HEK293 (cell line): ENCODE measurements around the gene GRM2.

Experiments used
- YY1 ChIP-seq: fragments of 450-650 bp; formaldehyde crosslinking; IDR thresholded peaks from 2 replicates; pipeline ENCODE4 v1.5.1; 2018; ENCODE audit warnings: missing biosample characterization, missing genetic modification characterization
- ZNF140 ChIP-seq: fragments of 450-650 bp; formaldehyde crosslinking; IDR thresholded peaks from 2 replicates; pipeline ENCODE4 v1.5.1; 2016; ENCODE audit warnings: missing biosample characterization, missing genetic modification characterization
- ZNF221 ChIP-seq: fragments of 450-650 bp; formaldehyde crosslinking; IDR thresholded peaks from 2 replicates; pipeline ENCODE4 v1.5.1; 2017; ENCODE audit warnings: missing biosample characterization, missing genetic modification characterization, borderline replicate concordance
- ZNF239 ChIP-seq: fragments of 450-650 bp; formaldehyde crosslinking; IDR thresholded peaks from 2 replicates; pipeline ENCODE4 v1.5.1; 2016; ENCODE audit warnings: missing biosample characterization, missing genetic modification characterization
- TF ChIP-seq, protein P1 (sequence below): fragments of 450-650 bp; formaldehyde crosslinking; IDR thresholded peaks from 2 replicates; pipeline ENCODE4 v1.5.1; 2016; ENCODE audit warnings: missing biosample characterization, missing genetic modification characterization

DNA sequence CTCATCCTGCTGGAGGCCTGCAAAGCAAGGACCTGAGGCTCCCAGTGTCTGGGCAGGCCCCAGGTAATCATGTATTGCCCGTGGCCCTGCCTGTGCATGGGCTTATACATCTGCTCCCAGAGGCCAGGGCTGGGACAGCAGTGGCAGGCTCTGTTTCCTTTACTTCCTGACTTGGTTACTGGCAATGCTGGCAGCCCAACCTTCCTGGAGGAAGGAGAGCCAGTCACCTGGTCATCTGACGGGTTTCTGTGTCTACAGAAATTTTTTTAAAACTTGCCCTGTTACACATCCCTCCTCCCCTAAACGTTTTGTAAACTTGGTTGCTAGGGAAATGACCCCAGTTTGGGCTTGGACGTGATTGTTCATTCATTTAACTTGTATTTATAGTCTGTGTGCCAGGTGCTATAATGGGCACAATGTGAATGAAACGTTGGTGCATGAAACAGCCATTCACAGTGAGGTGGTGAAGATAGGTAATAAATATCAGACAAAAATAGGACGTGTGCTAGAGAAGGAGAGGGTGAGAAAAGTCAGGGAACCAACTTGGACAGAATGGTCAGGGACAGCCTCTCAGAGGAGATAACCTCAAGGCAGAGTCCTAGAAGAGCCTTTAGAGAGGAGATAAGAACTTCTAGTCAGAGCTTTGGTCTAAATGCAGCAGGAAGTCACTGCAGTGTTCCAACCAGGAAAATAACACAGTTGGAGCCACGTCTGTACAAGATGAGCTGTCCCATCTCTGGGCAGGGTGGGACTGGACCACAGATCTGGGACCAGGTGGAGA lies 21.7 kb upstream of the GRM2 start:
- TF ChIP-seq, protein P1, sequence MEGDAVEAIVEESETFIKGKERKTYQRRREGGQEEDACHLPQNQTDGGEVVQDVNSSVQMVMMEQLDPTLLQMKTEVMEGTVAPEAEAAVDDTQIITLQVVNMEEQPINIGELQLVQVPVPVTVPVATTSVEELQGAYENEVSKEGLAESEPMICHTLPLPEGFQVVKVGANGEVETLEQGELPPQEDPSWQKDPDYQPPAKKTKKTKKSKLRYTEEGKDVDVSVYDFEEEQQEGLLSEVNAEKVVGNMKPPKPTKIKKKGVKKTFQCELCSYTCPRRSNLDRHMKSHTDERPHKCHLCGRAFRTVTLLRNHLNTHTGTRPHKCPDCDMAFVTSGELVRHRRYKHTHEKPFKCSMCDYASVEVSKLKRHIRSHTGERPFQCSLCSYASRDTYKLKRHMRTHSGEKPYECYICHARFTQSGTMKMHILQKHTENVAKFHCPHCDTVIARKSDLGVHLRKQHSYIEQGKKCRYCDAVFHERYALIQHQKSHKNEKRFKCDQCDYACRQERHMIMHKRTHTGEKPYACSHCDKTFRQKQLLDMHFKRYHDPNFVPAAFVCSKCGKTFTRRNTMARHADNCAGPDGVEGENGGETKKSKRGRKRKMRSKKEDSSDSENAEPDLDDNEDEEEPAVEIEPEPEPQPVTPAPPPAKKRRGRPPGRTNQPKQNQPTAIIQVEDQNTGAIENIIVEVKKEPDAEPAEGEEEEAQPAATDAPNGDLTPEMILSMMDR (tag by site-specific recombination), result no peak
- TF ChIP-seq ZNF221 (no peak), ZNF140 (tag by site-specific recombination) (no peak), YY1 (tag by site-specific recombination) (no peak), ZNF239 (no peak)
